ENCODE data around the gene NAB1. TPM values are rescaled to one million over a fixed set of nuclear protein-coding genes. Genes with fewer than 3 reads are reported as not detected.

Gene NAB1
- total and polyA plus RNA-seq, 7 donors = 2.6 to 16.9 (median 7.2) TPM

DNA sequence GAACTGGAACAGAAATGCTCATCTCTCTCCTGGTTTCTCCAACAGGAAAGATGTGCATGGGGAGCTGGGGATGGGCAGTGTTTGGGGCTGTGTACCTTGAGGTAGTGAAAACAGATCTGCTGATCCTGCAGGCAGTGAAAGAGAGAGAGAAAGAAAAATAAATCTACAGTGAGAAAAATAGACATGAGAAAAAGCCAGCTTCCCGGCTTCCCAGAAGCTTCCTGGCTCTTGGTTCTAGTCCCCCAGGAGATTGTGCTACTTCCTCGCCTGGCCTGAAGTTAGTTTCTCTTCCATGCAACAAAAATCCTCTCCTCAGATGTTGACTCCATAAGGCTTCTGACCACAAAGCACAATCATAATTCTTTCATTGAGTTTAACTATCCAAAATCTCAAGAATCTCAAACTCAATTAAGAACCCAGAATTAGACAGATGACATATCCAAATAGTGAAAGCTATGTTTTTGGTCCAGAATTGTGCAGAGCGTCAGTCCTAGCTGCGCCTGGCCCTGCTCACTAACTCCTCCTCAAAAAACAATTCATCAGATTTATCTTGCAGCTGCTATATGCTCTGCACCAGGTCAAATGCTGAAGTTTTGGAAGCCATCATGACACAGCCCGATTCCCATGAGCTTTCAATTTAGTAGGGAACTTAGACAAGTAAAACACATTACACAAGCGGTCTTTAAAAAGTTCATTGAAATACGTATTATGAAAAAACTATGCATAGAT is 20.1 kb upstream of the NAB1 start:
- Histone ChIP-seq H3K4me3 (peak overlapping the region; percentile 64), H3K27me3 (ENCODE audit: insufficient read depth in 3 of 3, low read length in 2 of 3) (peaks cover 0 to 2% (median 0%) of the 10 kb centered on the region in 3 donors), H3K27ac (peak overlapping the region; percentile 66), H3K36me3 (ENCODE audit: insufficient read depth in 1 of 2, low read depth in 1 of 2) (no peaks in the 10 kb centered on the region), H3K4me1 (peaks cover 6% of the 10 kb centered on the region), H3K9me3 (no peaks in the 10 kb centered on the region)
- intact Hi-C loops (cut with DNase I) = no loop called here
- WGBS, 3 donors = 50 to 53% (median 51%) methylated on average over 7 of the region's 7 CpGs
- ATAC-seq = peak in 1 of 4 donors; percentile 25
- no peak for DNase-seq
- TF ChIP-seq, protein P1, sequence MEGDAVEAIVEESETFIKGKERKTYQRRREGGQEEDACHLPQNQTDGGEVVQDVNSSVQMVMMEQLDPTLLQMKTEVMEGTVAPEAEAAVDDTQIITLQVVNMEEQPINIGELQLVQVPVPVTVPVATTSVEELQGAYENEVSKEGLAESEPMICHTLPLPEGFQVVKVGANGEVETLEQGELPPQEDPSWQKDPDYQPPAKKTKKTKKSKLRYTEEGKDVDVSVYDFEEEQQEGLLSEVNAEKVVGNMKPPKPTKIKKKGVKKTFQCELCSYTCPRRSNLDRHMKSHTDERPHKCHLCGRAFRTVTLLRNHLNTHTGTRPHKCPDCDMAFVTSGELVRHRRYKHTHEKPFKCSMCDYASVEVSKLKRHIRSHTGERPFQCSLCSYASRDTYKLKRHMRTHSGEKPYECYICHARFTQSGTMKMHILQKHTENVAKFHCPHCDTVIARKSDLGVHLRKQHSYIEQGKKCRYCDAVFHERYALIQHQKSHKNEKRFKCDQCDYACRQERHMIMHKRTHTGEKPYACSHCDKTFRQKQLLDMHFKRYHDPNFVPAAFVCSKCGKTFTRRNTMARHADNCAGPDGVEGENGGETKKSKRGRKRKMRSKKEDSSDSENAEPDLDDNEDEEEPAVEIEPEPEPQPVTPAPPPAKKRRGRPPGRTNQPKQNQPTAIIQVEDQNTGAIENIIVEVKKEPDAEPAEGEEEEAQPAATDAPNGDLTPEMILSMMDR (IDR thresholded peaks at IDR 0.05) = no peak

DNA sequence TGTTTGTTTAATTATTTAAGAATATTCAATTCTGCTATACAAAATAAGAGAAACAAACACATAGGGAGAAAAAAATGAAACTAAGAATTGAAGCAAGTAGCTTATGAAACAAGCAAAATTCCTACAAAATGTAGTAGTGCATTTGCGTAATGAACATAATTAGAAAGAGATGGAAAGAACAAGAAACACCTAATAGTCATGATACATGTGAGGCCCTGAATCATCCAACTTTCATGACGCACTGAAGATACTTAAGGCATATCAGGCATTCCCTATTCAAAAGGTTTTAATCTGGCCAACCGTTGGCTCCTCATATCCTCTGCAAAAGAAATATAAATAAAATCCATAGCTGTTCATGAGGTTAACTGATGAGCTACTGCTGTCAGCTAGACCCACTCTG is 14.5 kb upstream of the NAB1 start:
- TF ChIP-seq, protein P1 (IDR thresholded peaks at IDR 0.05) = no peak
- no peaks in the 10 kb centered on the region for H3K36me3 ChIP-seq (ENCODE audit: insufficient read depth in 1 of 2, low read depth in 1 of 2)
- H3K4me3 ChIP-seq = no peak overlapping the region
- no peak overlapping the region for H3K27ac ChIP-seq
- intact Hi-C loops (cut with DNase I) = no loop called here
- peaks cover 0 to 2% (median 0%) of the 10 kb centered on the region in 3 donors for H3K27me3 ChIP-seq (ENCODE audit: insufficient read depth in 3 of 3, low read length in 2 of 3)
- no peak for ATAC-seq
- 92 to 96% (median 94%) methylated on average over 3 of the region's 3 CpGs for WGBS, 3 donors
- no peaks in the 10 kb centered on the region for H3K9me3 ChIP-seq
- H3K4me1 ChIP-seq = peaks cover 2% of the 10 kb centered on the region
- no peak for DNase-seq

DNA sequence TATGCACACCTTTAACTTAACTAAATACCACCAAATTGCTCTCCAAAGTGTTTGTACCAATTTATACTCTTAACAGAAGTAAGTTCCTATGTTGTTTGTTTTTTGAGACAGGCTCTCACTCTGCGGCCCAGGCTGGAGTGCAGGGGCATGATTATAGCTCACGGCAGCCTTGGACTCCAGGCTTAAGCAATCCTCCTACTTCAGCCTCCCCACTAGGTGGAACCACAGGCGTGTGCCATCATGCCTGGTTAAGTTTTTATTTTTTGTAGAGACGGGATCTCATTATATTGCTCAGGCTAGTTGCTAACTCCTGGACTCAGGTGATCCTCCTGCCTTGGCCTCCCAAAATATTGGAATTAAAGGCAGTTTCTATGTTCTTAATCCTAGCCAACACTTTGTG is 13.1 kb upstream of the NAB1 start:
- TF ChIP-seq, protein P1 (IDR thresholded peaks at IDR 0.05) = no peak
- Histone ChIP-seq H3K4me1 (peaks cover 2% of the 10 kb centered on the region), H3K9me3 (no peaks in the 10 kb centered on the region), H3K27me3 (ENCODE audit: insufficient read depth in 3 of 3, low read length in 2 of 3) (peaks cover 0 to 2% (median 0%) of the 10 kb centered on the region in 3 donors), H3K4me3 (no peak overlapping the region), H3K27ac (no peak overlapping the region), H3K36me3 (ENCODE audit: insufficient read depth in 1 of 2, low read depth in 1 of 2) (no peaks in the 10 kb centered on the region)
- intact Hi-C loops (cut with DNase I) = no loop called here
- ATAC-seq = no peak
- 95 to 97% (median 96%) methylated on average over 4 of the region's 4 CpGs for WGBS, 3 donors
- DNase-seq = no peak

DNA sequence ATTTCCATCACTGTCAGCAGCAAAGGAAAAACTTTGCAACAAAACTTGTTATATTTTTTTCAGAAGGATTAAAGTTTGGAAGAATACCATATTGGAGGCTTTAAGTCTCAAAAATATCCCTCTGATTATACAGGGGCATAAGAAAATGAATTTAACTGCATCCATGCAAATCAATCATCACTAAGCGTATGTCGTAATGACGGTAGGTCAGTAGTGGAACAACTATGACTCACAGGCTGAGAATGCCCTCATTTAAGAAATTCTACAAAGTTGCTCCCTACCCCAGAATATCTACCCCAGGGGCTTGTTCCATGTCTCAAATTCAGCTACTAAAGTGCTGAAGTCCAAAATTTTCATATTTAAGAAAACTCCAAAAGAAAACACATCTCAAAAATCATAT is 12.5 kb upstream of the NAB1 start:
- intact Hi-C loops (cut with DNase I) = no loop called here
- TF ChIP-seq, protein P1 (IDR thresholded peaks at IDR 0.05) = no peak
- H3K4me1 ChIP-seq = peaks cover 2% of the 10 kb centered on the region
- H3K4me3 ChIP-seq = no peak overlapping the region
- WGBS, 3 donors = 49 to 60% (median 53%) methylated on average over 3 of the region's 3 CpGs
- H3K36me3 ChIP-seq (ENCODE audit: insufficient read depth in 1 of 2, low read depth in 1 of 2) = no peaks in the 10 kb centered on the region
- DNase-seq (no peak), ATAC-seq (peak in 3 of 4 donors; percentile 46 to 57 (median 49))
- H3K27me3 ChIP-seq (ENCODE audit: insufficient read depth in 3 of 3, low read length in 2 of 3) = peaks cover 0 to 2% (median 0%) of the 10 kb centered on the region in 3 donors
- H3K27ac ChIP-seq = peak overlapping the region; percentile 6
- H3K9me3 ChIP-seq = no peaks in the 10 kb centered on the region
